AG04450 (cell line): ENCODE data around the gene PCYT1A. TPM values are rescaled to one million over a fixed set of nuclear protein-coding genes. Genes with fewer than 3 reads are reported as not detected.
A peak's percentile ranks its signal among the peaks of the same experiment; 100 is the strongest.

Source experiments
- CTCF ChIA-PET: fragments of 300-600, 350-600 bp; formaldehyde crosslinking; extraction: SDS; loops from one replicate; lab custom pipeline; 2022; ENCODE audit warnings: antibody characterized with exemption, inconsistent platforms; lab: Charles Lee
- POLR2A ChIA-PET: fragments of 350-600 bp; formaldehyde crosslinking; extraction: SDS; loops from one replicate; lab custom pipeline; 2021; ENCODE audit warnings: antibody characterized with exemption, inconsistent platforms; lab: Yijun Ruan, JAX
- DNase-seq: peaks from one replicate; pipeline ENCODE4 v3.0.0-alpha.2; 2011; ENCODE audit warnings: low read depth, low spot score
- H3K27ac ChIP-seq: one replicate; pipeline ENCODE4 v1.5.1; 2012; ENCODE audit warnings: low read depth, low read length, control low read depth
- H3K27me3 ChIP-seq: one replicate; pipeline ENCODE4 v1.6.0; 2012; ENCODE audit warnings: low read length; ENCODE audit not compliant: control insufficient read depth, insufficient read depth
- H3K4me3 ChIP-seq: 2 replicates; pipeline ENCODE4 v1.5.1; 2011; ENCODE audit warnings: mild to moderate bottlenecking, low read depth, low read length, control low read depth
- H3K9me3 ChIP-seq: 2 replicates; pipeline ENCODE4 v1.5.1; 2012; ENCODE audit warnings: low read length; ENCODE audit not compliant: control insufficient read depth, insufficient read depth
- CTCF ChIP-seq: IDR thresholded peaks from 2 replicates; pipeline ENCODE4 v1.5.1; 2011; ENCODE audit warnings: low read depth, low read length, control low read depth, inconsistent platforms
- polyA plus RNA-seq: library from polyadenylated mRNA; depleted of rRNA; stranded (reverse); fragments of >200 nt; gene quantifications from 2 replicates; pipeline ENCODE4 v1.2.3, GENCODE V29; 2011

PCYT1A gene
- polyA plus RNA-seq, 1 experiment: 71.4 TPM

GRCh38 chr3:196220991-196221390, 66.5 kb downstream of the PCYT1A start:
- CTCF ChIA-PET: interaction anchor here (0.6 to 0.7 kb wide), 2 partner anchors 33 to 148 kb away, joined by 3 to 5 read pairs; no protein-coding TSS in a partner anchor
- POLR2A ChIA-PET: no interaction called here
- Histone ChIP-seq H3K27ac (no peak overlapping the region), H3K9me3 (no peaks in the 10 kb centered on the region; the same call in 1 of the 2 replicates), H3K27me3 (peaks cover 19% of the 10 kb centered on the region), H3K4me3 (no peak overlapping the region)
- no peak for TF ChIP-seq CTCF
- DNase-seq: no peak

DNA sequence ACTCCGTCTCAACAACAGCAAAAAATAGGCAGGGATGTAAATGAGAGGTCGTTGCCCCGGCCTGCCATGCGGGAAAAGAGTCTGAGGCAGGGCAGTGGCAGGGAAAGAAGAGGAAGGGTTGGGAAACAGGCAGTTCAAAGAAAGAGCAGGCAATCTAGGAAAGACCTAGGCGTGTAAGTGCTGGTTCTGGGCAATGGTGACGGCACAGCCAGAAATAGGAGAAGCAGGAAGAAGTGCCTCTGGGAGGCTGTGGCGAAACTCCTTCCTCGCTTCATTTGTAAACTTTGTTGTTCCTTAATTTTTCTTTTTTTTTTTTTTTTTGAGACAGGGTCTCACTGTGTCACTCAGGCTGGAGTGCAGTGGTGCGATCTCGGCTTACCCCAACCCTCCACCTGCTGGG, 66.9 kb downstream of the PCYT1A start:
- Histone ChIP-seq H3K4me3 (no peak overlapping the region), H3K27ac (no peak overlapping the region), H3K9me3 (no peaks in the 10 kb centered on the region; the same call in 1 of the 2 replicates), H3K27me3 (peaks cover 17% of the 10 kb centered on the region)
- no peak for TF ChIP-seq CTCF
- CTCF ChIA-PET: interaction anchor here (1.0 kb wide), 1 partner anchor 23 kb away, joined by 4 read pairs; no protein-coding TSS in a partner anchor
- POLR2A ChIA-PET: no interaction called here
- DNase-seq: no peak

DNA sequence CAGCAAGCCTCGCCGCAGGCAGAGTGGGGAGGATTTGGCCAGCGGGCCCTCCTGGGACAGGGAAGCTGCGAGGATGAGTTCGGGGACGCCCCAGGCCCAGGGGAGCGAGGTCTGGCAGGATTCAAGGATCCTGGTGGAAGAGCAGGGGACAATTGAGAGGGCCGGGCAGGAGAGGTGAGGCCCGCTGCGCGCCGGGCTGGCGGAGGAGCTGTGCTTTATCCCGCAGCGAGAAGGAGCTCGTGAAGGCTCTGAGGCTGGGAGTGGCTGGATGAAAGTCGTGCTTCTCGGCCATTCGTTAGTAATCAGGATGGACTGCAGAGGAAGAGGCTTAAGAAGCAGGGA, 67.6 kb downstream of the PCYT1A start:
- CTCF ChIA-PET: interaction anchor here (1.0 kb wide), 1 partner anchor 23 kb away, joined by 4 read pairs; no protein-coding TSS in a partner anchor
- Histone ChIP-seq H3K27ac (peak overlapping the region; percentile 47), H3K9me3 (no peaks in the 10 kb centered on the region; the same call in 1 of the 2 replicates), H3K27me3 (peaks cover 17% of the 10 kb centered on the region), H3K4me3 (no peak overlapping the region)
- no peak for DNase-seq
- POLR2A ChIA-PET: no interaction called here
- no peak for TF ChIP-seq CTCF

GRCh38 chr3:196219194-196219969, 68.1 kb downstream of the PCYT1A start:
- Histone ChIP-seq H3K27me3 (peaks cover 17% of the 10 kb centered on the region), H3K9me3 (no peaks in the 10 kb centered on the region; the same call in 1 of the 2 replicates), H3K4me3 (peak overlapping the region; percentile 44), H3K27ac (peak overlapping the region; percentile 47)
- ChIA-PET POLR2A (interaction anchor here (0.6 kb wide), 1 partner anchor 62 kb away, joined by 3 read pairs; no protein-coding TSS in a partner anchor), CTCF (interaction anchor here (1.0 to 1.6 kb wide), 3 partner anchors 22 to 146 kb away, joined by 3 to 6 read pairs (median 4); no protein-coding TSS in a partner anchor)
- no peak for TF ChIP-seq CTCF
- peak; percentile 63 for DNase-seq
